Activated CD8-positive, alpha-beta memory T cell treated with anti-CD3 and anti-CD28 coated beads, Interleukin-2, amount 50 U/mL, for 1 hour (primary cell): ENCODE data around the gene TFPI.

Experiments
- DNase-seq: peaks from one replicate; pipeline ENCODE4 v3.0.0-alpha.2; 2020; ENCODE audit errors: extremely low read depth

Gene TFPI

GRCh38 chr2:187504312-187504921, 49.8 kb downstream of the TFPI start:
- no peak for DNase-seq

GRCh38 chr2:187503700-187504099, 50.5 kb downstream of the TFPI start:
- DNase-seq, result no peak

GRCh38 chr2:187502467-187502866, 51.8 kb downstream of the TFPI start:
- no peak for DNase-seq

GRCh38 chr2:187500585-187501359, 53.5 kb downstream of the TFPI start:
- DNase-seq, result no peak

- DNase-seq, result no peak
Measured at GRCh38 chr2:187499941-187500532, 54.2 kb downstream of the TFPI start.

GRCh38 chr2:187497858-187498463, 56.3 kb downstream of the TFPI start:
- DNase-seq, result no peak

- no peak for DNase-seq
Measured at GRCh38 chr2:187497140-187497539, 57.1 kb downstream of the TFPI start.

GRCh38 chr2:187495324-187495723, 58.9 kb downstream of the TFPI start:
- DNase-seq, result no peak

GRCh38 chr2:187493877-187494568, 60.2 kb downstream of the TFPI start:
- DNase-seq, result no peak

GRCh38 chr2:187493180-187493579, 61.1 kb downstream of the TFPI start:
- no peak for DNase-seq

GRCh38 chr2:187486241-187486640, 68.0 kb downstream of the TFPI start:
- DNase-seq, result no peak

- DNase-seq, result no peak
Measured at GRCh38 chr2:187485523-187485922, 68.7 kb downstream of the TFPI start.

GRCh38 chr2:187483537-187483936, 70.7 kb downstream of the TFPI start:
- no peak for DNase-seq

GRCh38 chr2:187482796-187483195, 71.4 kb downstream of the TFPI start:
- no peak for DNase-seq

- no peak for DNase-seq
Measured at GRCh38 chr2:187481543-187481942, 72.7 kb downstream of the TFPI start.

GRCh38 chr2:187478719-187479118, 75.5 kb downstream of the TFPI start:
- DNase-seq, result no peak

GRCh38 chr2:187477051-187477450, 77.2 kb downstream of the TFPI start:
- DNase-seq, result no peak

- DNase-seq, result no peak
Measured at GRCh38 chr2:187475499-187476248, 78.6 kb downstream of the TFPI start.

- no peak for DNase-seq
Measured at GRCh38 chr2:187470698-187471097, 83.5 kb downstream of the TFPI start.

- no peak for DNase-seq
Measured at GRCh38 chr2:187469538-187469937, 84.7 kb downstream of the TFPI start.

- DNase-seq, result no peak
Measured at GRCh38 chr2:187468262-187468661, 86.0 kb downstream of the TFPI start.
